ENCODE data around the gene IL2RA. TPM values are rescaled to one million over a fixed set of nuclear protein-coding genes. Genes with fewer than 3 reads are reported as not detected.

IL2RA gene
- polyA plus RNA-seq, 1 donor from 2014 or later, result not detected

DNA sequence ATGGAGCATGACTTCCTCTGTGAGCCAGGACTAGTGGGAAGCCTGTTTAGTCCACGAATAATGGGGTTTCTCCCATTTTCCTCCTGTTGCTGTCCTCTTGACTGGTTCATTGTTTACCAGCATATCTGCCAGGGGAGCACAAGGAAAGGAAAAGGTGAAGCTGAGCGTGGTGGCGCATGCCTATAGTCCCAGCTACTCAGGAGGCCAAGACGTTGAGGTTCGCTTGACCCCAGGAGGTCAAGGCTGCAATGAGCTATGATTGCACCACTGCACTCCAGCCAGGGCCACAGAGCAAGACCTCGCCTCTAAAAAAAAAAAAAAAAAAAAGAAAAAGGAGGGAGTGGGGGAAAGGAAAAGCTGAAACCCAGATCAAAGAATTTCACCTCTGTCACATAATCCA is 5.8 kb upstream of the IL2RA start:
- H3K9ac ChIP-seq (ENCODE audit: low read length), result no peak overlapping the region
- no peak overlapping the region for H3K4me3 ChIP-seq (ENCODE audit: low read length)
- no peaks in the 10 kb centered on the region for H3K9me3 ChIP-seq (ENCODE audit: low read length)
- no peaks in the 10 kb centered on the region for H3K79me2 ChIP-seq (replicated peaks; ENCODE audit: insufficient read depth, low read length)
- no peaks in the 10 kb centered on the region for H3K27me3 ChIP-seq (ENCODE audit: insufficient read depth, low read depth, low read length)
- no peaks in the 10 kb centered on the region for H4K20me1 ChIP-seq (ENCODE audit: insufficient read depth)
- no peak for TF ChIP-seq MXI1 (conservative IDR thresholded peaks at IDR 0.05; ENCODE audit: poor library complexity, severe bottlenecking)
- no peaks in the 10 kb centered on the region for H3F3A ChIP-seq (ENCODE audit: insufficient read depth, low read length, poor library complexity, severe bottlenecking)
- H3K9me2 ChIP-seq (ENCODE audit: insufficient read depth, low read length), result no peaks in the 10 kb centered on the region
- H3K36me3 ChIP-seq (ENCODE audit: insufficient read depth, low read length), result no peaks in the 10 kb centered on the region
- H2AFZ ChIP-seq (ENCODE audit: low read depth, low read length), result no peak overlapping the region
- H3K4me2 ChIP-seq (ENCODE audit: low read length), result no peak overlapping the region
- H3K27ac ChIP-seq (ENCODE audit: low read length), result no peak overlapping the region

DNA sequence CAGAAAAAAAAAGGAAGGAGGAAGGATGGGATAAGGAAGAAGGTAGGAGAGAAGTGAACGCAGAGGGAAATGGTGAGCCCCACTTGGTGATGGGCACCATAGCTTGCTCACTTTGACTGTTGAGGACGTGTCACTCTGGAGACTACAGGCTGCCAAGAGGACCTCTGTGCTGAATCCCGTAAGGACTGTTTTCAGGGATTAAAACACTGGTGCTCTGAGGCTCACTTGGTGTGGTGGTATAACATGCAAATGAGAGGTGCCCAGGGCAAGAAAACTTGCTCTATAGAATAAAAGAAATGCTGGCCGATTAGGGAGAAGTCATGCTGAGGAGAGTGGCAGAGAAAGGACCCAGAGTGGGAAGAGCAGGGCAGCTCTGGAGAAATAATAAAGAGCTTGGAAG is 5.3 kb upstream of the IL2RA start:
- no peaks in the 10 kb centered on the region for H3K27me3 ChIP-seq (ENCODE audit: insufficient read depth, low read depth, low read length)
- H2AFZ ChIP-seq (ENCODE audit: low read depth, low read length), result no peak overlapping the region
- H3K4me3 ChIP-seq (ENCODE audit: low read length), result no peak overlapping the region
- no peaks in the 10 kb centered on the region for H3K9me2 ChIP-seq (ENCODE audit: insufficient read depth, low read length)
- no peaks in the 10 kb centered on the region for H3F3A ChIP-seq (ENCODE audit: insufficient read depth, low read length, poor library complexity, severe bottlenecking)
- H4K20me1 ChIP-seq (ENCODE audit: insufficient read depth), result no peaks in the 10 kb centered on the region
- no peaks in the 10 kb centered on the region for H3K9me3 ChIP-seq (ENCODE audit: low read length)
- no peaks in the 10 kb centered on the region for H3K36me3 ChIP-seq (ENCODE audit: insufficient read depth, low read length)
- H3K9ac ChIP-seq (ENCODE audit: low read length), result no peak overlapping the region
- no peak overlapping the region for H3K4me2 ChIP-seq (ENCODE audit: low read length)
- TF ChIP-seq EZH2 (IDR thresholded peaks at IDR 0.05; ENCODE audit: borderline replicate concordance, insufficient read depth, low read length, poor library complexity, severe bottlenecking) (no peak), POLR2AphosphoS5 (IDR thresholded peaks at IDR 0.05) (no peak), EP300 (conservative IDR thresholded peaks at IDR 0.05; ENCODE audit: poor library complexity, severe bottlenecking) (no peak), TAF1 (IDR thresholded peaks at IDR 0.05; ENCODE audit: low read depth) (no peak), MXI1 (conservative IDR thresholded peaks at IDR 0.05; ENCODE audit: poor library complexity, severe bottlenecking) (no peak), SMC3 (conservative IDR thresholded peaks at IDR 0.05; ENCODE audit: poor library complexity) (no peak), RAD21 (conservative IDR thresholded peaks at IDR 0.05) (no peak)
- TF ChIP-seq, protein P1, sequence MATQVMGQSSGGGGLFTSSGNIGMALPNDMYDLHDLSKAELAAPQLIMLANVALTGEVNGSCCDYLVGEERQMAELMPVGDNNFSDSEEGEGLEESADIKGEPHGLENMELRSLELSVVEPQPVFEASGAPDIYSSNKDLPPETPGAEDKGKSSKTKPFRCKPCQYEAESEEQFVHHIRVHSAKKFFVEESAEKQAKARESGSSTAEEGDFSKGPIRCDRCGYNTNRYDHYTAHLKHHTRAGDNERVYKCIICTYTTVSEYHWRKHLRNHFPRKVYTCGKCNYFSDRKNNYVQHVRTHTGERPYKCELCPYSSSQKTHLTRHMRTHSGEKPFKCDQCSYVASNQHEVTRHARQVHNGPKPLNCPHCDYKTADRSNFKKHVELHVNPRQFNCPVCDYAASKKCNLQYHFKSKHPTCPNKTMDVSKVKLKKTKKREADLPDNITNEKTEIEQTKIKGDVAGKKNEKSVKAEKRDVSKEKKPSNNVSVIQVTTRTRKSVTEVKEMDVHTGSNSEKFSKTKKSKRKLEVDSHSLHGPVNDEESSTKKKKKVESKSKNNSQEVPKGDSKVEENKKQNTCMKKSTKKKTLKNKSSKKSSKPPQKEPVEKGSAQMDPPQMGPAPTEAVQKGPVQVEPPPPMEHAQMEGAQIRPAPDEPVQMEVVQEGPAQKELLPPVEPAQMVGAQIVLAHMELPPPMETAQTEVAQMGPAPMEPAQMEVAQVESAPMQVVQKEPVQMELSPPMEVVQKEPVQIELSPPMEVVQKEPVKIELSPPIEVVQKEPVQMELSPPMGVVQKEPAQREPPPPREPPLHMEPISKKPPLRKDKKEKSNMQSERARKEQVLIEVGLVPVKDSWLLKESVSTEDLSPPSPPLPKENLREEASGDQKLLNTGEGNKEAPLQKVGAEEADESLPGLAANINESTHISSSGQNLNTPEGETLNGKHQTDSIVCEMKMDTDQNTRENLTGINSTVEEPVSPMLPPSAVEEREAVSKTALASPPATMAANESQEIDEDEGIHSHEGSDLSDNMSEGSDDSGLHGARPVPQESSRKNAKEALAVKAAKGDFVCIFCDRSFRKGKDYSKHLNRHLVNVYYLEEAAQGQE (IDR thresholded peaks at IDR 0.05; ENCODE audit: borderline replicate concordance), result no peak
- TF ChIP-seq, protein P2, sequence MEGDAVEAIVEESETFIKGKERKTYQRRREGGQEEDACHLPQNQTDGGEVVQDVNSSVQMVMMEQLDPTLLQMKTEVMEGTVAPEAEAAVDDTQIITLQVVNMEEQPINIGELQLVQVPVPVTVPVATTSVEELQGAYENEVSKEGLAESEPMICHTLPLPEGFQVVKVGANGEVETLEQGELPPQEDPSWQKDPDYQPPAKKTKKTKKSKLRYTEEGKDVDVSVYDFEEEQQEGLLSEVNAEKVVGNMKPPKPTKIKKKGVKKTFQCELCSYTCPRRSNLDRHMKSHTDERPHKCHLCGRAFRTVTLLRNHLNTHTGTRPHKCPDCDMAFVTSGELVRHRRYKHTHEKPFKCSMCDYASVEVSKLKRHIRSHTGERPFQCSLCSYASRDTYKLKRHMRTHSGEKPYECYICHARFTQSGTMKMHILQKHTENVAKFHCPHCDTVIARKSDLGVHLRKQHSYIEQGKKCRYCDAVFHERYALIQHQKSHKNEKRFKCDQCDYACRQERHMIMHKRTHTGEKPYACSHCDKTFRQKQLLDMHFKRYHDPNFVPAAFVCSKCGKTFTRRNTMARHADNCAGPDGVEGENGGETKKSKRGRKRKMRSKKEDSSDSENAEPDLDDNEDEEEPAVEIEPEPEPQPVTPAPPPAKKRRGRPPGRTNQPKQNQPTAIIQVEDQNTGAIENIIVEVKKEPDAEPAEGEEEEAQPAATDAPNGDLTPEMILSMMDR (IDR thresholded peaks at IDR 0.05; ENCODE audit: poor library complexity, severe bottlenecking), result no peak
- H3K27ac ChIP-seq (ENCODE audit: low read length), result no peak overlapping the region
- H3K79me2 ChIP-seq (replicated peaks; ENCODE audit: insufficient read depth, low read length), result no peaks in the 10 kb centered on the region

DNA sequence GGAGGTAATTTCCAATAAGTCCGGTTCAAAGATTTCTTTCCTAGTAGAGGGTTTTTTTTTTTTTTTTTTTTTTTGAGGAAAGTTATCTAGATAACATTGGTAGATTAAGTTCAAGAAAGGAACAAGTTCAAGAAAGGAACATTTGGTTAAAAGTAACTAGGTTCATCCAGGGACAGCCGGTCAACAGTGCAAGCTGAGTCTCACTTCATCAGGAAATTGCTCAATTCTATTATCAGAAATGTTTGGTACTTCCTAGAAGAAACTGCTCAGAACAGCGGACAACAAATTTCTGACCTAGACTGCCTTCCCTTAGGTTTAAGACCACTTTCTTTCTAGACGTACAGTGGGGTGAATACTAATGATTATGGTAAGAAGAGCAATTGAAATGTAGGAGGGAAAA is 3.7 kb upstream of the IL2RA start:
- Histone ChIP-seq H2AFZ (ENCODE audit: low read depth, low read length) (no peak overlapping the region), H3K9me3 (ENCODE audit: low read length) (no peaks in the 10 kb centered on the region), H4K20me1 (ENCODE audit: insufficient read depth) (no peaks in the 10 kb centered on the region), H3F3A (ENCODE audit: insufficient read depth, low read length, poor library complexity, severe bottlenecking) (no peaks in the 10 kb centered on the region), H3K9ac (ENCODE audit: low read length) (no peak overlapping the region), H3K36me3 (ENCODE audit: insufficient read depth, low read length) (no peaks in the 10 kb centered on the region), H3K27ac (ENCODE audit: low read length) (no peak overlapping the region), H3K9me2 (ENCODE audit: insufficient read depth, low read length) (no peaks in the 10 kb centered on the region), H3K4me3 (ENCODE audit: low read length) (no peak overlapping the region), H3K79me2 (replicated peaks; ENCODE audit: insufficient read depth, low read length) (no peaks in the 10 kb centered on the region), H3K27me3 (ENCODE audit: insufficient read depth, low read depth, low read length) (no peaks in the 10 kb centered on the region), H3K4me2 (ENCODE audit: low read length) (no peak overlapping the region)
- TF ChIP-seq EZH2 (IDR thresholded peaks at IDR 0.05; ENCODE audit: borderline replicate concordance, insufficient read depth, low read length, poor library complexity, severe bottlenecking), result no peak

All from neural cell (in vitro differentiated cells).